HG03439 (cell line): ENCODE results near the gene ERN1.

ENCODE experiments used
- ATAC-seq: cut with Tn5 transposase; IDR thresholded peaks from one replicate; pipeline ENCODE4 v1.9.1; 2021; ENCODE audit warnings: mild to moderate bottlenecking, moderate library complexity; ENCODE audit not compliant: unreplicated experiment

The ERN1 gene

GRCh38 chr17:63996430-63997182 is 133.3 kb downstream of the ERN1 start:
- ATAC-seq, result no peak

GRCh38 chr17:63995626-63996025 is 134.3 kb downstream of the ERN1 start:
- ATAC-seq, result no peak

GRCh38 chr17:63993368-63993985 is 136.5 kb downstream of the ERN1 start:
- no peak for ATAC-seq

GRCh38 chr17:63991611-63992010 is 138.3 kb downstream of the ERN1 start:
- no peak for ATAC-seq

GRCh38 chr17:63989622-63990345 is 140.2 kb downstream of the ERN1 start:
- ATAC-seq, result no peak
